Memory B cell (primary cell): Measurements from ENCODE around the gene SNU13.
"Not testable (repeated sequence)": the region's sequence is repeated elsewhere in the genome, so short reads cannot be mapped to it uniquely, and the experiment has no call there.

Experiments
- ATAC-seq: fragments of 150-1000 bp; cut with Tn5 transposase; 2 replicates; pipeline ENCODE4 v1.10.0; 2021; ENCODE audit warnings: low read depth, mild to moderate bottlenecking, moderate library complexity
- DNase-seq, 2 donors: peaks; one replicate each; pipeline ENCODE4 v3.0.0; 2022; ENCODE audit warnings: low spot score in 2 of 2
- H3K27ac Mint-ChIP-seq: one replicate; pipeline ENCODE4 v1.8.0; 2022; ENCODE audit warnings: mild to moderate bottlenecking, moderate library complexity, mixed read lengths
- H3K27me3 Mint-ChIP-seq: one replicate; pipeline ENCODE4 v1.8.0; 2022; ENCODE audit warnings: mixed read lengths
- H3K36me3 Mint-ChIP-seq: one replicate; pipeline ENCODE4 v1.8.0; 2022; ENCODE audit warnings: mild to moderate bottlenecking, mixed read lengths
- H3K4me1 Mint-ChIP-seq: one replicate; pipeline ENCODE4 v1.8.0; 2022; ENCODE audit warnings: mixed read lengths
- H3K4me3 Mint-ChIP-seq: one replicate; pipeline ENCODE4 v1.8.0; 2022; ENCODE audit warnings: mild to moderate bottlenecking, moderate library complexity, mixed read lengths
- H3K9me3 Mint-ChIP-seq: one replicate; pipeline ENCODE4 v1.8.0; 2022; ENCODE audit warnings: mixed read lengths

SNU13 gene

GRCh38 chr22:41688365-41689211, at the start of gene SNU13:
Gene SNU13 (minus strand): TSS chr22:41688867. CDS start chr22:41688796, 71 bp downstream.
- H3K27ac Mint-ChIP-seq = peak within 1 kb of the TSS; percentile 98

GRCh38 chr22:41733241-41733640, 44.6 kb upstream of the SNU13 start:
- not testable (repeated sequence) for DNase-seq, H3K27ac Mint-ChIP-seq

More at GRCh38 chr22:41688365-41689211, at the start of gene SNU13:
- Mint-ChIP-seq H3K9me3 (no peaks in the 10 kb centered on the region), H3K27me3 (no peaks in the 10 kb centered on the region), H3K4me1 (peaks cover 18% of the 10 kb centered on the region), H3K4me3 (peak within 1 kb of the TSS; percentile 92), H3K36me3 (no peaks in the 10 kb centered on the region)
- ATAC-seq = peak; percentile 88
- peak; percentile 89 to 90 for DNase-seq

GRCh38 chr22:41732096-41732772, 43.6 kb upstream of the SNU13 start:
- H3K4me3 Mint-ChIP-seq = no peak overlapping the region
- H3K27ac Mint-ChIP-seq = no peak overlapping the region
- H3K36me3 Mint-ChIP-seq = no peaks in the 10 kb centered on the region
- peak in 1 of 2 donors; percentile 16 for DNase-seq
- no peaks in the 10 kb centered on the region for H3K27me3 Mint-ChIP-seq
- H3K4me1 Mint-ChIP-seq = peaks cover 4% of the 10 kb centered on the region
- ATAC-seq = peak; percentile 95
- no peaks in the 10 kb centered on the region for H3K9me3 Mint-ChIP-seq

More at GRCh38 chr22:41733241-41733640, 44.6 kb upstream of the SNU13 start:
- H3K36me3 Mint-ChIP-seq, H3K4me1 Mint-ChIP-seq, H3K27me3 Mint-ChIP-seq, H3K4me3 Mint-ChIP-seq, H3K9me3 Mint-ChIP-seq, ATAC-seq: not testable (repeated sequence)

GRCh38 chr22:41731609-41732008, 42.9 kb upstream of the SNU13 start:
- DNase-seq = no peak
- Mint-ChIP-seq H3K4me3 (no peak overlapping the region), H3K36me3 (no peaks in the 10 kb centered on the region), H3K27me3 (no peaks in the 10 kb centered on the region), H3K9me3 (no peaks in the 10 kb centered on the region), H3K4me1 (peaks cover 4% of the 10 kb centered on the region), H3K27ac (peak overlapping the region; percentile 45)
- ATAC-seq = no peak

- ATAC-seq = no peak
- no peak overlapping the region for H3K4me3 Mint-ChIP-seq
- DNase-seq = no peak
- H3K9me3 Mint-ChIP-seq = no peaks in the 10 kb centered on the region
- no peaks in the 10 kb centered on the region for H3K4me1 Mint-ChIP-seq
- H3K36me3 Mint-ChIP-seq = no peaks in the 10 kb centered on the region
- H3K27ac Mint-ChIP-seq = no peak overlapping the region
- H3K27me3 Mint-ChIP-seq = no peaks in the 10 kb centered on the region
These were observed 36.9 kb upstream of the SNU13 start for GRCh38 chr22:41725510-41726110.

GRCh38 chr22:41722496-41722895, 33.8 kb upstream of the SNU13 start:
- H3K4me1 Mint-ChIP-seq = no peaks in the 10 kb centered on the region
- H3K4me3 Mint-ChIP-seq = no peak overlapping the region
- H3K9me3 Mint-ChIP-seq = no peaks in the 10 kb centered on the region
- ATAC-seq (no peak), DNase-seq (no peak)
- no peaks in the 10 kb centered on the region for H3K36me3 Mint-ChIP-seq
- H3K27ac Mint-ChIP-seq = no peak overlapping the region
- H3K27me3 Mint-ChIP-seq = no peaks in the 10 kb centered on the region

- H3K36me3 Mint-ChIP-seq = no peaks in the 10 kb centered on the region
- no peaks in the 10 kb centered on the region for H3K27me3 Mint-ChIP-seq
- no peak for DNase-seq
- no peak for ATAC-seq
- no peaks in the 10 kb centered on the region for H3K9me3 Mint-ChIP-seq
- no peak overlapping the region for H3K27ac Mint-ChIP-seq
- no peaks in the 10 kb centered on the region for H3K4me1 Mint-ChIP-seq
- no peak overlapping the region for H3K4me3 Mint-ChIP-seq
These were observed 24.3 kb upstream of the SNU13 start for GRCh38 chr22:41713004-41713403.

- no peaks in the 10 kb centered on the region for H3K36me3 Mint-ChIP-seq
- no peak for DNase-seq
- H3K4me3 Mint-ChIP-seq = no peak overlapping the region
- H3K4me1 Mint-ChIP-seq = no peaks in the 10 kb centered on the region
- no peak for ATAC-seq
- no peaks in the 10 kb centered on the region for H3K9me3 Mint-ChIP-seq
- H3K27ac Mint-ChIP-seq = no peak overlapping the region
- H3K27me3 Mint-ChIP-seq = no peaks in the 10 kb centered on the region
These were observed 20.7 kb upstream of the SNU13 start for GRCh38 chr22:41709341-41709740.

- H3K36me3 Mint-ChIP-seq = no peaks in the 10 kb centered on the region
- no peaks in the 10 kb centered on the region for H3K27me3 Mint-ChIP-seq
- no peak overlapping the region for H3K4me3 Mint-ChIP-seq
These were observed 14.1 kb upstream of the SNU13 start for GRCh38 chr22:41702763-41703162.

GRCh38 chr22:41700108-41700364, 11.4 kb upstream of the SNU13 start:
- DNase-seq (no peak), ATAC-seq (no peak)
- H3K27me3 Mint-ChIP-seq = no peaks in the 10 kb centered on the region
- H3K4me3 Mint-ChIP-seq = no peak overlapping the region
- H3K36me3 Mint-ChIP-seq = no peaks in the 10 kb centered on the region
- H3K27ac Mint-ChIP-seq = no peak overlapping the region
- peaks cover 9% of the 10 kb centered on the region for H3K4me1 Mint-ChIP-seq
- no peaks in the 10 kb centered on the region for H3K9me3 Mint-ChIP-seq

More at GRCh38 chr22:41702763-41703162, 14.1 kb upstream of the SNU13 start:
- no peaks in the 10 kb centered on the region for H3K9me3 Mint-ChIP-seq
- no peak overlapping the region for H3K27ac Mint-ChIP-seq
- DNase-seq (no peak), ATAC-seq (no peak)
- peaks cover 6% of the 10 kb centered on the region for H3K4me1 Mint-ChIP-seq

GRCh38 chr22:41699264-41700107, 10.8 kb upstream of the SNU13 start, which contains the start of gene MEI1:
Gene MEI1 (plus strand): TSS chr22:41699503. CDS start chr22:41699539, 36 bp downstream.
- H3K4me3 Mint-ChIP-seq = peak within 1 kb of the TSS; percentile 78
- DNase-seq (peak; percentile 81 to 88), ATAC-seq (peak; percentile 78)
- peaks cover 9% of the 10 kb centered on the region for H3K4me1 Mint-ChIP-seq
- H3K27me3 Mint-ChIP-seq = no peaks in the 10 kb centered on the region
- H3K27ac Mint-ChIP-seq = peak within 1 kb of the TSS; percentile 84
- no peaks in the 10 kb centered on the region for H3K36me3 Mint-ChIP-seq
- H3K9me3 Mint-ChIP-seq = no peaks in the 10 kb centered on the region

- ATAC-seq (peak; percentile 80), DNase-seq (peak; percentile 91 to 98)
- no peaks in the 10 kb centered on the region for H3K9me3 Mint-ChIP-seq
- H3K4me1 Mint-ChIP-seq = peaks cover 9% of the 10 kb centered on the region
- H3K36me3 Mint-ChIP-seq = no peaks in the 10 kb centered on the region
- H3K4me3 Mint-ChIP-seq = peak overlapping the region; percentile 69
- H3K27ac Mint-ChIP-seq = peak overlapping the region; percentile 73
- H3K27me3 Mint-ChIP-seq = no peaks in the 10 kb centered on the region
These were observed 8.6 kb upstream of the SNU13 start for GRCh38 chr22:41697126-41697775.

- Mint-ChIP-seq H3K27ac (peak overlapping the region; percentile 73), H3K36me3 (no peaks in the 10 kb centered on the region), H3K9me3 (no peaks in the 10 kb centered on the region), H3K4me3 (no peak overlapping the region), H3K4me1 (peaks cover 9% of the 10 kb centered on the region), H3K27me3 (no peaks in the 10 kb centered on the region)
- no peak for DNase-seq
- no peak for ATAC-seq
These were observed 8.0 kb upstream of the SNU13 start for GRCh38 chr22:41696703-41697102.
